ENCODE data around the gene PDCD1LG2.

GRCh38 chr9:5502553-5502952, 7.8 kb upstream of the PDCD1LG2 start:
- TF ChIP-seq EZH2 (IDR thresholded peaks at IDR 0.05; ENCODE audit: low read depth, unreplicated experiment) (no peak), REST (IDR thresholded peaks at IDR 0.05; ENCODE audit: unreplicated experiment) (no peak), EZH2phosphoT487 (IDR thresholded peaks at IDR 0.05; ENCODE audit: unreplicated experiment) (no peak), CTCF (conservative IDR thresholded peaks at IDR 0.05; ENCODE audit: low read depth in 2 of 2) (no peak), POLR2AphosphoS5 (IDR thresholded peaks at IDR 0.05; ENCODE audit: low read depth) (no peak)

Data from GM23338 (cell line).